Ascending aorta (tissue), 2 donors: ENCODE results near the gene SLC16A8. TPM values are rescaled to one million over a fixed set of nuclear protein-coding genes. Genes with fewer than 3 reads are reported as not detected.
A peak's percentile ranks its signal among the peaks of the same experiment; 100 is the strongest.

ENCODE experiments used
- DNase-seq, 2 donors: peaks; one replicate each; pipeline ENCODE4 v3.0.0-alpha.2; 2019; ENCODE audit warnings: low spot score in 2 of 2
- H3K27ac ChIP-seq, 2 donors: fragments of 200-600 bp; sonication (generic); one replicate each; pipeline ENCODE4 v1.5.1; 2016 to 2017; ENCODE audit warnings: mild to moderate bottlenecking in 1 of 2
- H3K27me3 ChIP-seq: fragments of 200-600 bp; sonication (generic); one replicate; pipeline ENCODE4 v1.5.1; 2017
- H3K36me3 ChIP-seq, 2 donors: fragments of 200-600 bp; sonication (generic); one replicate each; pipeline ENCODE4 v1.5.1; 2016
- H3K4me1 ChIP-seq, 2 donors: fragments of 200-600 bp; sonication (generic); one replicate each; pipeline ENCODE4 v1.5.1; 2016 to 2017; ENCODE audit warnings: mild to moderate bottlenecking in 1 of 2
- H3K4me3 ChIP-seq, 2 donors: fragments of 200-600 bp; sonication (generic); one replicate each; pipeline ENCODE4 v1.5.1; 2016 to 2017; ENCODE audit warnings: mild to moderate bottlenecking in 1 of 2
- H3K9me3 ChIP-seq, 2 donors: fragments of 200-600 bp; sonication (generic); one replicate each; pipeline ENCODE4 v1.5.1; 2016
- CTCF ChIP-seq, 3 experiments: fragments of 200-600 bp in 2 of 3; fragments of 450-650 bp in 1 of 3; sonication (generic) in 2 of 3; IDR thresholded peaks; one replicate each; pipeline ENCODE4 v1.5.1; 2016 to 2019; ENCODE audit warnings: antibody characterized with exemption in 3 of 3, mild to moderate bottlenecking in 1 of 3, moderate library complexity in 1 of 3
- intact Hi-C: fragments of 100-400 bp; cut with DNase I; formaldehyde crosslinking; loops from one replicate; pipeline ENCODE4 v1.15.1; 2023
- total RNA-seq: library from RNA; depleted of rRNA; stranded (reverse); fragments of >200 nt; gene quantifications from one replicate; pipeline ENCODE4 v1.1.0, GENCODE V29; 2016

SLC16A8 gene
- total RNA-seq, 1 donor from 2014 or later = not detected

GRCh38 chr22:38107692-38108515, 23.9 kb upstream of the SLC16A8 start:
- intact Hi-C loops = no loop called here
- Histone ChIP-seq H3K27ac (peak overlapping the region; percentile 53 to 57), H3K9me3 (no peaks in the 10 kb centered on the region), H3K27me3 (no peaks in the 10 kb centered on the region), H3K4me3 (no peak overlapping the region), H3K36me3 (no peaks in the 10 kb centered on the region), H3K4me1 (peaks cover 0 to 12% of the 10 kb centered on the region in 2 donors)
- no peak for TF ChIP-seq CTCF (IDR thresholded peaks at IDR 0.05)
- no peak for DNase-seq

GRCh38 chr22:38106814-38107578, 23.0 kb upstream of the SLC16A8 start:
- no peak for DNase-seq
- Histone ChIP-seq H3K9me3 (no peaks in the 10 kb centered on the region), H3K4me3 (no peak overlapping the region), H3K27me3 (no peaks in the 10 kb centered on the region), H3K27ac (peak overlapping the region; percentile 53 to 57), H3K36me3 (no peaks in the 10 kb centered on the region), H3K4me1 (peaks cover 0 to 12% of the 10 kb centered on the region in 2 donors)
- intact Hi-C loops = no loop called here
- no peak for TF ChIP-seq CTCF (IDR thresholded peaks at IDR 0.05)

DNA sequence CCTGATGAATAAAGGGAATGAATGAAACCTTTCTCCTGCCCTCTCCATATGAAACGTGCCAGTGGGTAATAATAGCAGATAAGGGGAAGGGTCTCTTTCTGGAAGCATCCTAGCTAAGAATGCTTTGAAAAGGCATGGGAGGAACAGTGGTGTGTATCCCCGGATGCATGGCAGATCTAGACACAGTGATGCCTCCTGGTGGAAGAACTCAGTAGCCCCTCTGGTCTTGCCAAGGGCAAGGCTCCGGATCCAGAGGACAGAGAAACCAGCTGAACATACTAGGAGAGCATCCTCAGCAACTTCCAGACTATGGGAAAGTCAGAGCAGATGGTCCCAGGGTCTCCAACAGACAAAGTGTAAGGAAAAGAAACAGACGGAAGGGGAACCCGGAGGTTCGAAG, 20.1 kb upstream of the SLC16A8 start:
- no peaks in the 10 kb centered on the region for H3K9me3 ChIP-seq
- H3K27me3 ChIP-seq = no peaks in the 10 kb centered on the region
- H3K36me3 ChIP-seq = no peaks in the 10 kb centered on the region
- DNase-seq = no peak
- H3K4me3 ChIP-seq = no peak overlapping the region
- H3K27ac ChIP-seq = no peak overlapping the region
- TF ChIP-seq CTCF (IDR thresholded peaks at IDR 0.05) = peak in 2 of 3 experiments; percentile 25 to 28
- H3K4me1 ChIP-seq = peaks cover 0 to 3% of the 10 kb centered on the region in 2 donors
- intact Hi-C loops = no loop called here

- Histone ChIP-seq H3K4me1 (peaks cover 0 to 6% of the 10 kb centered on the region in 2 donors), H3K36me3 (no peaks in the 10 kb centered on the region), H3K27me3 (no peaks in the 10 kb centered on the region), H3K4me3 (no peak overlapping the region), H3K27ac (no peak overlapping the region), H3K9me3 (no peaks in the 10 kb centered on the region)
- TF ChIP-seq CTCF (IDR thresholded peaks at IDR 0.05) = no peak
- no peak for DNase-seq
- intact Hi-C loops = no loop called here
Observed at GRCh38 chr22:38103641-38104040, 19.7 kb upstream of the SLC16A8 start.

- no peak for TF ChIP-seq CTCF (IDR thresholded peaks at IDR 0.05)
- Histone ChIP-seq H3K27me3 (no peaks in the 10 kb centered on the region), H3K27ac (peak overlapping the region; percentile 44 to 78), H3K36me3 (no peaks in the 10 kb centered on the region), H3K4me3 (no peak overlapping the region), H3K9me3 (no peaks in the 10 kb centered on the region), H3K4me1 (peaks cover 8 to 9% of the 10 kb centered on the region in 2 donors)
- DNase-seq = no peak
- intact Hi-C loops = no loop called here
Observed at GRCh38 chr22:38098410-38099249, 14.6 kb upstream of the SLC16A8 start.
